Esophagus muscularis mucosa (tissue), 4 donors: ENCODE data around the gene SREBF1. TPM values are rescaled to one million over a fixed set of nuclear protein-coding genes. Genes with fewer than 3 reads are reported as not detected.

Experiments used
- DNase-seq: peaks from one replicate; pipeline ENCODE4 v3.0.0-alpha.2; 2017; ENCODE audit errors: extremely low spot score
- H3K27ac ChIP-seq, 4 donors: fragments of 200-600 bp; sonication (generic); replicated peaks in 1 of 4; 1 replicate in 3 of 4; 2 replicates in 1 of 4; pipeline ENCODE4 v1.5.1; 2016 to 2019; ENCODE audit warnings: mild to moderate bottlenecking in 1 of 4
- H3K27me3 ChIP-seq, 4 donors: fragments of 200-600 bp; sonication (generic); one replicate each; pipeline versions ENCODE4 v1.5.1 to v1.6.0; 2016 to 2019
- H3K36me3 ChIP-seq, 4 donors: fragments of 200-600 bp; sonication (generic); one replicate each; pipeline ENCODE4 v1.5.1; 2016 to 2019
- H3K4me1 ChIP-seq, 4 donors: fragments of 200-600 bp; sonication (generic); one replicate each; pipeline ENCODE4 v1.5.1; 2016 to 2019
- H3K4me3 ChIP-seq, 4 donors: fragments of 200-600 bp; sonication (generic); 1 replicate in 2 of 4; 2 replicates in 2 of 4; pipeline ENCODE4 v1.5.1; 2016 to 2019; ENCODE audit warnings: mild to moderate bottlenecking in 4 of 4, moderate library complexity in 1 of 4
- H3K9me3 ChIP-seq, 4 donors: fragments of 200-600 bp; sonication (generic); 1 replicate in 3 of 4; 2 replicates in 1 of 4; pipeline ENCODE4 v1.5.1; 2016 to 2019
- CTCF ChIP-seq, 3 experiments: fragments of 200-600 bp in 2 of 3; fragments of 450-650 bp in 1 of 3; sonication (generic) in 2 of 3; IDR thresholded peaks; one replicate each; pipeline ENCODE4 v1.5.1; 2017 to 2019; ENCODE audit warnings: antibody characterized with exemption in 3 of 3, mild to moderate bottlenecking in 2 of 3, moderate library complexity in 1 of 3
- EP300 ChIP-seq: sonication (generic); formaldehyde crosslinking; IDR thresholded peaks from one replicate; pipeline ENCODE4 v1.6.1; 2017; ENCODE audit warnings: antibody characterized with exemption
- POLR2A ChIP-seq: fragments of 450-650 bp; IDR thresholded peaks from one replicate; pipeline ENCODE4 v1.6.1; 2017; ENCODE audit warnings: antibody characterized with exemption, moderate library complexity, mild to moderate bottlenecking, low read depth
- POLR2AphosphoS5 ChIP-seq, 2 donors: sonication (generic); formaldehyde crosslinking; IDR thresholded peaks; one replicate each; pipeline ENCODE4 v1.6.1; 2017; ENCODE audit warnings: antibody characterized with exemption in 2 of 2
- WGBS: methylation state at CpG from one replicate; pipeline ENCODE4 v1.1.5; 2018; 5-methylcytosine and 5-hydroxymethylcytosine counted together
- intact Hi-C: fragments of 100-400 bp; cut with DNase I; formaldehyde crosslinking; loops from one replicate; pipeline ENCODE4 v1.15.1; 2023
- total RNA-seq, 4 donors: library from RNA; depleted of rRNA; stranded (reverse); fragments of >200 nt; gene quantifications; one replicate each; pipeline versions ENCODE4 v1.1.0 to v1.2.1, GENCODE V29; 2016

The SREBF1 gene
- total RNA-seq, 4 donors from 2014 or later = 28.1 to 62.6 (median 39.7) TPM

GRCh38 chr17:17776889-17777288 lies 59.9 kb downstream of the SREBF1 start:
- no peak for DNase-seq
- TF ChIP-seq CTCF (IDR thresholded peaks at IDR 0.05) (no peak), POLR2A (no peak), EP300 (no peak), POLR2AphosphoS5 (IDR thresholded peaks at IDR 0.05) (no peak)
- H3K36me3 ChIP-seq = no peaks in the 10 kb centered on the region
- peaks cover 46 to 91% (median 79%) of the 10 kb centered on the region in 4 donors for H3K4me1 ChIP-seq
- H3K4me3 ChIP-seq = no peak overlapping the region
- H3K27me3 ChIP-seq = no peaks in the 10 kb centered on the region
- intact Hi-C loops = no loop called here
- 86% methylated on average over 3 of the region's 3 CpGs for WGBS
- H3K9me3 ChIP-seq = no peaks in the 10 kb centered on the region
- H3K27ac ChIP-seq = peak overlapping the region in 1 of 4 donors; percentile 91

GRCh38 chr17:17774009-17774881 lies 62.5 kb downstream of the SREBF1 start:
- WGBS = 41% methylated on average over 16 of the region's 21 CpGs
- intact Hi-C loops = no loop called here
- Histone ChIP-seq H3K4me3 (peak overlapping the region in 1 of 4 donors; percentile 23), H3K36me3 (no peaks in the 10 kb centered on the region), H3K4me1 (peaks cover 41 to 91% (median 80%) of the 10 kb centered on the region in 4 donors), H3K9me3 (no peaks in the 10 kb centered on the region), H3K27ac (peak overlapping the region; percentile 81 to 89 (median 87)), H3K27me3 (no peaks in the 10 kb centered on the region)
- TF ChIP-seq POLR2AphosphoS5 (IDR thresholded peaks at IDR 0.05) (peak; percentile 52 to 64), CTCF (IDR thresholded peaks at IDR 0.05) (peak; percentile 69 to 82 (median 70)), EP300 (no peak), POLR2A (no peak)
- DNase-seq = peak; percentile 95

- H3K27ac ChIP-seq = peak overlapping the region in 3 of 4 donors; percentile 33 to 87 (median 78)
- no peak overlapping the region for H3K4me3 ChIP-seq
- DNase-seq = no peak
- intact Hi-C loops = no loop called here
- H3K27me3 ChIP-seq = no peaks in the 10 kb centered on the region
- no peaks in the 10 kb centered on the region for H3K36me3 ChIP-seq
- H3K4me1 ChIP-seq = peaks cover 45 to 91% (median 80%) of the 10 kb centered on the region in 4 donors
- TF ChIP-seq POLR2AphosphoS5 (IDR thresholded peaks at IDR 0.05) (no peak), POLR2A (no peak), EP300 (no peak), CTCF (IDR thresholded peaks at IDR 0.05) (no peak)
- no peaks in the 10 kb centered on the region for H3K9me3 ChIP-seq
- WGBS = 46% methylated on average over 3 of the region's 3 CpGs
These were observed 64.6 kb downstream of the SREBF1 start for GRCh38 chr17:17772231-17772630.

- no peaks in the 10 kb centered on the region for H3K36me3 ChIP-seq
- TF ChIP-seq POLR2A = no peak
- no peak for TF ChIP-seq CTCF (IDR thresholded peaks at IDR 0.05)
- TF ChIP-seq POLR2AphosphoS5 (IDR thresholded peaks at IDR 0.05) = no peak
- no peak for TF ChIP-seq EP300
- H3K4me3 ChIP-seq = no peak overlapping the region
- H3K27me3 ChIP-seq = no peaks in the 10 kb centered on the region
- H3K9me3 ChIP-seq = no peaks in the 10 kb centered on the region
- peak overlapping the region; percentile 33 to 87 (median 81) for H3K27ac ChIP-seq
- no peak for DNase-seq
- H3K4me1 ChIP-seq = peaks cover 51 to 92% (median 80%) of the 10 kb centered on the region in 4 donors
- WGBS = 97% methylated on average over 10 of the region's 10 CpGs
- intact Hi-C loops = no loop called here
These were observed 65.1 kb downstream of the SREBF1 start for GRCh38 chr17:17771498-17772201.
